OCI-LY1 (cell line): ENCODE data around the gene FAM234B.

Source experiments
- H2AFZ ChIP-seq: fragments of 200-600 bp; sonication (generic), shearing (Covaris generic); 2 replicates; pipeline ENCODE4 v1.6.0; 2014; ENCODE audit warnings: antibody characterized with exemption, mild to moderate bottlenecking, low read length
- H3F3A ChIP-seq: fragments of 200-600 bp; sonication (generic), shearing (Covaris generic); 2 replicates; pipeline ENCODE4 v1.6.0; 2014; ENCODE audit warnings: mild to moderate bottlenecking, antibody characterized with exemption, low read length, moderate library complexity; ENCODE audit not compliant: insufficient read depth
- H3K27ac ChIP-seq: fragments of 200-600 bp; sonication (generic); 2 replicates; pipeline ENCODE4 v1.5.1; 2014; ENCODE audit warnings: low read length, mixed run types, mild to moderate bottlenecking, low read depth; ENCODE audit not compliant: poor library complexity, severe bottlenecking
- H3K27me3 ChIP-seq: fragments of 200-600 bp; sonication (generic); 2 replicates; pipeline ENCODE4 v1.6.0; 2014; ENCODE audit warnings: antibody characterized with exemption, mild to moderate bottlenecking, low read length, moderate library complexity; ENCODE audit not compliant: insufficient read depth
- H3K36me3 ChIP-seq: fragments of 200-600 bp; sonication (generic); 2 replicates; pipeline ENCODE4 v1.6.1; 2014; ENCODE audit warnings: mild to moderate bottlenecking, antibody characterized with exemption, low read length, moderate library complexity, mixed read lengths; ENCODE audit not compliant: insufficient read depth
- H3K4me1 ChIP-seq: fragments of 200-600 bp; sonication (generic); 2 replicates; pipeline ENCODE4 v1.5.1; 2014; ENCODE audit warnings: mild to moderate bottlenecking, low read length, moderate library complexity; ENCODE audit not compliant: insufficient read depth, severe bottlenecking
- H3K4me2 ChIP-seq: fragments of 200-600 bp; sonication (generic), shearing (Covaris generic); 2 replicates; pipeline ENCODE4 v1.6.1; 2014; ENCODE audit warnings: low read length
- H3K4me3 ChIP-seq: fragments of 200-600 bp; sonication (generic); 2 replicates; pipeline ENCODE4 v1.5.1; 2014; ENCODE audit warnings: low read length, low read depth, mild to moderate bottlenecking, mixed read lengths; ENCODE audit not compliant: poor library complexity, severe bottlenecking
- H3K79me2 ChIP-seq: fragments of 200-600 bp; shearing (Covaris generic); 2 replicates; pipeline ENCODE4 v1.6.1; 2016; ENCODE audit warnings: mixed run types, low read length, mixed read lengths; ENCODE audit not compliant: insufficient read depth
- H3K9ac ChIP-seq: fragments of 200-600 bp; sonication (generic), shearing (Covaris generic); 2 replicates; pipeline ENCODE4 v1.6.1; 2014; ENCODE audit warnings: mild to moderate bottlenecking, low read length, mixed read lengths
- H3K9me2 ChIP-seq: fragments of 200-600 bp; sonication (generic), shearing (Covaris generic); 2 replicates; pipeline ENCODE4 v1.6.1; 2014; ENCODE audit warnings: low read depth, mild to moderate bottlenecking, low read length, mixed read lengths
- H3K9me3 ChIP-seq: fragments of 200-600 bp; shearing (Covaris generic); 2 replicates; pipeline ENCODE4 v1.6.1; 2014; ENCODE audit warnings: low read length, mixed read lengths
- H4K20me1 ChIP-seq: fragments of 200-600 bp; sonication (generic), shearing (Covaris generic); 2 replicates; pipeline ENCODE4 v1.6.0; 2016; ENCODE audit warnings: mild to moderate bottlenecking, low read length; ENCODE audit not compliant: insufficient read depth
- CTCF ChIP-seq: fragments of 200-600 bp; sonication (generic), shearing (Covaris generic); IDR thresholded peaks from 2 replicates; pipeline ENCODE4 v1.5.1; 2017; ENCODE audit warnings: mild to moderate bottlenecking, antibody characterized with exemption, low read length, moderate library complexity, mixed read lengths
- EZH2 ChIP-seq: fragments of 200-600 bp; sonication (generic), shearing (Covaris generic); IDR thresholded peaks from 2 replicates; pipeline ENCODE4 v1.8.0; 2017; ENCODE audit warnings: borderline replicate concordance, mixed run types, mild to moderate bottlenecking, antibody characterized with exemption, low read length, moderate library complexity, mixed read lengths

Gene FAM234B

GRCh38 chr12:13067322-13067721, 23.1 kb downstream of the FAM234B start:
- Histone ChIP-seq H3K9me2 (no peaks in the 10 kb centered on the region), H3K9ac (no peak overlapping the region), H3K36me3 (no peaks in the 10 kb centered on the region; the same call in 1 of the 2 replicates), H3K9me3 (no peaks in the 10 kb centered on the region), H4K20me1 (no peaks in the 10 kb centered on the region), H2AFZ (no peak overlapping the region), H3K4me3 (no peak overlapping the region), H3F3A (no peaks in the 10 kb centered on the region), H3K4me2 (no peak overlapping the region), H3K27ac (no peak overlapping the region), H3K4me1 (no peaks in the 10 kb centered on the region), H3K79me2 (no peaks in the 10 kb centered on the region), H3K27me3 (no peaks in the 10 kb centered on the region)
- TF ChIP-seq CTCF (no peak), EZH2 (no peak)

GRCh38 chr12:13069380-13069779, 25.2 kb downstream of the FAM234B start:
- Histone ChIP-seq H3K4me1 (no peaks in the 10 kb centered on the region), H3K9me2 (no peaks in the 10 kb centered on the region), H3K79me2 (no peaks in the 10 kb centered on the region), H3K4me2 (no peak overlapping the region), H3K27ac (no peak overlapping the region), H3K9ac (no peak overlapping the region), H4K20me1 (no peaks in the 10 kb centered on the region), H2AFZ (no peak overlapping the region), H3K27me3 (no peaks in the 10 kb centered on the region), H3K9me3 (no peaks in the 10 kb centered on the region), H3K36me3 (no peaks in the 10 kb centered on the region; the same call in 1 of the 2 replicates), H3F3A (no peaks in the 10 kb centered on the region), H3K4me3 (no peak overlapping the region)
- TF ChIP-seq CTCF (no peak), EZH2 (no peak)

GRCh38 chr12:13071305-13072280, 27.4 kb downstream of the FAM234B start:
- H2AFZ ChIP-seq = no peak overlapping the region
- no peaks in the 10 kb centered on the region for H3K4me1 ChIP-seq
- H3K4me2 ChIP-seq = no peak overlapping the region
- H3K9me2 ChIP-seq = no peaks in the 10 kb centered on the region
- H3F3A ChIP-seq = no peaks in the 10 kb centered on the region
- no peak for TF ChIP-seq CTCF
- no peak for TF ChIP-seq EZH2
- no peak overlapping the region for H3K9ac ChIP-seq
- H3K4me3 ChIP-seq = no peak overlapping the region
- no peaks in the 10 kb centered on the region for H4K20me1 ChIP-seq
- H3K27me3 ChIP-seq = no peaks in the 10 kb centered on the region
- no peak overlapping the region for H3K27ac ChIP-seq
- H3K9me3 ChIP-seq = no peaks in the 10 kb centered on the region
- H3K36me3 ChIP-seq = no peaks in the 10 kb centered on the region; the same call in 1 of the 2 replicates
- no peaks in the 10 kb centered on the region for H3K79me2 ChIP-seq
